HepG2 (cell line): ENCODE results near the gene RAB24. TPM values are rescaled to one million over a fixed set of nuclear protein-coding genes. Genes with fewer than 3 reads are reported as not detected.
A peak's percentile ranks its signal among the peaks of the same experiment; 100 is the strongest.

ENCODE experiments used
- AHDC1 ChIP-seq: sonication (generic); formaldehyde crosslinking; IDR thresholded peaks from 2 replicates; pipeline ENCODE4 v1.5.1; 2020; ENCODE audit warnings: mild to moderate bottlenecking, missing genetic modification reagents, borderline replicate concordance
- ATF5 ChIP-seq: sonication (generic); formaldehyde crosslinking; IDR thresholded peaks from 2 replicates; pipeline ENCODE4 v1.4.0; 2020; ENCODE audit warnings: mild to moderate bottlenecking, low read depth, missing genetic modification reagents
- CBX2 ChIP-seq, 2 experiments: fragments of 200-600 bp in 1 of 2; sonication (generic); formaldehyde crosslinking in 1 of 2; IDR thresholded peaks; 2 replicates each; pipeline versions ENCODE4 v1.7.0 to v1.8.1; 2018 to 2022; ENCODE audit warnings: low read depth in 2 of 2, low read length in 1 of 2, mild to moderate bottlenecking in 1 of 2, missing genetic modification reagents in 1 of 2
- CHD2 ChIP-seq: IDR thresholded peaks from 2 replicates; pipeline ENCODE4 v1.6.1; 2011; ENCODE audit warnings: low read depth, low read length, improper control_type of control experiment
- CREB1 ChIP-seq, 2 experiments: fragments of 450-650 bp in 1 of 2; IDR thresholded peaks; 2 replicates each; pipeline ENCODE4 v1.6.1; 2016 to 2017; ENCODE audit warnings: control low read depth in 1 of 2, mild to moderate bottlenecking in 1 of 2, missing compliant biosample characterization in 1 of 2, missing genetic modification characterization in 1 of 2
- EEA1 ChIP-seq: sonication (generic); formaldehyde crosslinking; IDR thresholded peaks from 2 replicates; pipeline ENCODE4 v1.5.1; 2020; ENCODE audit warnings: mild to moderate bottlenecking, missing genetic modification reagents, borderline replicate concordance
- EZH2 ChIP-seq: conservative IDR thresholded peaks from 2 replicates; pipeline ENCODE4 v1.6.1; 2012; ENCODE audit warnings: mild to moderate bottlenecking, low read depth, low read length, moderate library complexity
- IRX3 ChIP-seq: sonication (generic); formaldehyde crosslinking; IDR thresholded peaks from 2 replicates; pipeline ENCODE4 v1.8.1; 2023; ENCODE audit warnings: mild to moderate bottlenecking, low read depth, missing genetic modification reagents, borderline replicate concordance
- POLR2A ChIP-seq, 2 experiments: IDR thresholded peaks; 2 replicates each; pipeline ENCODE4 v1.6.1; 2011; ENCODE audit warnings: low read depth in 2 of 2, low read length in 2 of 2, mild to moderate bottlenecking in 1 of 2, moderate library complexity in 1 of 2; ENCODE audit not compliant: insufficient read depth in 1 of 2
- THAP7 ChIP-seq: sonication (generic); formaldehyde crosslinking; IDR thresholded peaks from 2 replicates; pipeline ENCODE4 v1.8.1; 2023; ENCODE audit warnings: mild to moderate bottlenecking, missing genetic modification reagents
- ZFYVE20 ChIP-seq: sonication (generic); formaldehyde crosslinking; IDR thresholded peaks from 2 replicates; pipeline ENCODE4 v1.8.0; 2023; ENCODE audit warnings: low read depth, mild to moderate bottlenecking, moderate library complexity, missing genetic modification reagents, borderline replicate concordance
- ZMYM4 ChIP-seq: sonication (generic); formaldehyde crosslinking; IDR thresholded peaks from 2 replicates; pipeline ENCODE4 v1.8.1; 2023; ENCODE audit warnings: mild to moderate bottlenecking, missing genetic modification reagents
- ZNF235 ChIP-seq: sonication (generic); formaldehyde crosslinking; IDR thresholded peaks from 2 replicates; pipeline ENCODE4 v1.8.1; 2023; ENCODE audit warnings: mild to moderate bottlenecking, missing genetic modification reagents, borderline replicate concordance
- ZNF317 ChIP-seq: sonication (generic); formaldehyde crosslinking; IDR thresholded peaks from 2 replicates; pipeline ENCODE4 v1.5.0; 2020; ENCODE audit warnings: mild to moderate bottlenecking, missing genetic modification reagents
- ZNF335 ChIP-seq: sonication (generic); formaldehyde crosslinking; IDR thresholded peaks from 2 replicates; pipeline ENCODE4 v1.4.0; 2020; ENCODE audit warnings: missing genetic modification reagents
- ZNF749 ChIP-seq: sonication (generic); formaldehyde crosslinking; IDR thresholded peaks from 2 replicates; pipeline ENCODE4 v1.8.0; 2022; ENCODE audit warnings: mild to moderate bottlenecking, missing genetic modification reagents, moderate library complexity, borderline replicate concordance
- ZNF781 ChIP-seq: sonication (generic); formaldehyde crosslinking; IDR thresholded peaks from 2 replicates; pipeline ENCODE4 v1.5.1; 2020; ENCODE audit warnings: borderline replicate concordance, mild to moderate bottlenecking, missing genetic modification reagents; ENCODE audit errors: not compliant biosample characterization
- polyA plus RNA-seq, 8 experiments: library from polyadenylated mRNA; depleted of rRNA in 3 of 8; stranded (reverse) in 7 of 8; unstranded in 1 of 8; fragments of >200 nt; fragmentation: Illumina TruSeq in 4 of 8; extraction: Trizol in 4 of 8; gene quantifications; 2 replicates each; pipeline versions ENCODE4 v1.2.1 to v1.2.3, GENCODE V29; 2011 to 2016; ENCODE audit warnings: low read depth in 4 of 8, missing spikeins in 1 of 8, mixed read lengths in 1 of 8; ENCODE audit not compliant: insufficient read depth in 1 of 8
- total RNA-seq, 5 experiments: library from RNA; depleted of rRNA; stranded (reverse); fragments of >200 nt; fragmentation: Illumina TruSeq; extraction: Trizol; gene quantifications; 2 replicates each; pipeline ENCODE4 v1.2.3, GENCODE V29; 2016; ENCODE audit warnings: low read depth in 1 of 5

The RAB24 gene
- total and polyA plus RNA-seq, 2 of the 13 experiments (the other 11 are each of a cell fraction or from before 2014, with no cell fraction given), result 22.9 to 63.7 TPM

DNA sequence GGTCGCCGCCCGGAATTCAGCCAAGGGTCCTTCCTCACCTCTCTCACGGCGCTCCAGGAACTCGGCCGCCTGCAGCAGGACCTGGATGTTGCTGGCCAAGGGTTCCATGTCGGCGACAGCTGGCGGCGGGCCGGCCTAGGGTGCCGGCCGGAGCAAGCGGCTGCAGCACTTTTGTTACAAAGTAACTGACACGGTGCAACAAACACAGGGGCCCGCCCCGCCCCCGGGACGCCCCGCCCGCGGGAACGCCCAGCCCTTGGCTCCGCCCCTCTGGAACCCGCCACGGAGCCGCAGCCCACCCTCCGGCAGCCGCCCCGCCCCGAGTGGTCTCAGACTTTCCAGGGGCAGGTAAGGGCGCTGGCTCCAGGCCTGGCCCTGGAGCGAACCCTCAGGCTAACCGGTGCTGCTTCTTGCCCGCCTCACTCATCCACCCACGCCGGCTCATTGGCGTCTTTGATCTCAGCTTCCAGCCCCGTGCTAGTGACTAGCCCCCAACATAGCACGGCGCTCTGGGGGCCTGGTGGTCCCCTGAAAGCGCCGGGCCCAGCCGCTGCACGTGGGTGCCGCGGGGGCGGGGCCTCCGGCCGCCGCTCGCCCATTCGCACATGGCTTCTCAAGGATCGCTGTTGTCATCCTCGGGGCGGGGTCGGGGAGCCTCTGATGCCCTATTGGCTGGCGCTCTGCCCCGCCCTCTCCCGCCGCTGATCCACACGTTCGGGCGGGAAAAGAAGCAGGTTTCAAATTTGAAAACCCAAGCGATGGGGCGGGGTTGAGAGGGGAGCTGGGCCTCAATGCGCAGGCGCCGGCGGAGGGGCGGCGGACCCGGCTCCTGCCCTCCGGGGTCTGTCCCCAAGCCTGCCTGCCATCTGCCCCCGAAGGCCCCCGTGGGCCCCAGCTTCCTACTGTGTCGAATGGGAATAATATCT lies 8.5 kb upstream of the RAB24 start, which contains the start of gene MXD3 (continued):
- TF ChIP-seq THAP7 (CRISPR knock-in tag) (no peak), IRX3 (CRISPR knock-in tag) (no peak), EZH2 (no peak), ZFYVE20 (CRISPR knock-in tag) (no peak), ZNF317 (no peak), ATF5 (CRISPR knock-in tag) (no peak), ZMYM4 (0 out of 2 replicates have a peak, but pooled peaks have one; percentile 64), AHDC1 (CRISPR knock-in tag) (no peak), ZNF335 (CRISPR knock-in tag) (no peak), CHD2 (no peak), EEA1 (CRISPR knock-in tag) (no peak), ZNF235 (no peak), POLR2A (IDR thresholded peaks at IDR 0.05; ENCODE audit: insufficient read depth in 1 of 2, low read depth in 2 of 2, low read length in 2 of 2) (peak in 1 of 2 experiments; percentile 46; a peak in 1 of 4 replicates), ZNF781 (no peak), ZNF749 (CRISPR knock-in tag) (no peak; the same call in 1 of the 2 replicates), CBX2 (IDR thresholded peaks at IDR 0.05; ENCODE audit: low read depth, low read length) (no peak), CBX2 (CRISPR knock-in tag; IDR thresholded peaks at IDR 0.05; ENCODE audit: low read depth) (no peak), CREB1 (IDR thresholded peaks at IDR 0.05) (peak; percentile 57), CREB1 (CRISPR knock-in tag; IDR thresholded peaks at IDR 0.05) (peak; percentile 62)
